H9 (cell line): ENCODE measurements around the gene ROBO2. TPM values are rescaled to one million over a fixed set of nuclear protein-coding genes. Genes with fewer than 3 reads are reported as not detected.

Source experiments
- DNase-seq: peaks from one replicate; pipeline ENCODE4 v3.0.0-alpha.2; 2017
- H2AFZ ChIP-seq: one replicate; pipeline ENCODE4 v1.6.1; 2013; ENCODE audit warnings: mild to moderate bottlenecking, low read length, control low read depth, moderate library complexity
- H2AK5ac ChIP-seq: 2 replicates; pipeline ENCODE4 v1.6.1; 2013; ENCODE audit warnings: low read length, control low read depth, mixed read lengths; ENCODE audit not compliant: insufficient read length
- H2BK120ac ChIP-seq: one replicate; pipeline ENCODE4 v1.6.1; 2013; ENCODE audit warnings: low read depth, mild to moderate bottlenecking, low read length, control low read depth, inconsistent platforms; ENCODE audit not compliant: poor library complexity, severe bottlenecking
- H2BK12ac ChIP-seq: 2 replicates; pipeline ENCODE4 v1.6.1; 2013; ENCODE audit warnings: low read length, control low read depth, mixed read lengths, low read depth; ENCODE audit not compliant: insufficient read length
- H2BK15ac ChIP-seq: 2 replicates; pipeline ENCODE4 v1.6.1; 2013; ENCODE audit warnings: low read depth, low read length, control low read depth
- H2BK20ac ChIP-seq: one replicate; pipeline ENCODE4 v1.6.1; 2013; ENCODE audit warnings: low read depth, mild to moderate bottlenecking, low read length, control low read depth, inconsistent platforms; ENCODE audit not compliant: poor library complexity, severe bottlenecking
- H2BK5ac ChIP-seq: 2 replicates; pipeline ENCODE4 v1.6.1; 2013; ENCODE audit warnings: low read length, control low read depth, mixed read lengths; ENCODE audit not compliant: insufficient read length
- H3K14ac ChIP-seq: 2 replicates; pipeline ENCODE4 v1.6.1; 2013; ENCODE audit warnings: low read length, control low read depth; ENCODE audit not compliant: insufficient read depth
- H3K18ac ChIP-seq: 2 replicates; pipeline ENCODE4 v1.6.1; 2013; ENCODE audit warnings: low read depth, mild to moderate bottlenecking, mixed read lengths, low read length, control low read depth; ENCODE audit not compliant: insufficient read length
- H3K23ac ChIP-seq: 2 replicates; pipeline ENCODE4 v1.6.1; 2013; ENCODE audit warnings: low read length, control low read depth, mixed read lengths, low read depth; ENCODE audit not compliant: insufficient read length
- H3K23me2 ChIP-seq: 2 replicates; pipeline ENCODE4 v1.6.1; 2013; ENCODE audit warnings: low read depth, mild to moderate bottlenecking, mixed read lengths, low read length, control low read depth; ENCODE audit not compliant: insufficient read length, poor library complexity, severe bottlenecking
- H3K27ac ChIP-seq: 2 replicates; pipeline ENCODE4 v1.5.1; 2013; ENCODE audit warnings: low read length, control low read depth, mixed read lengths, low read depth; ENCODE audit not compliant: insufficient read length
- H3K27me3 ChIP-seq: 2 replicates; pipeline ENCODE4 v1.6.1; 2013; ENCODE audit warnings: low read length, control low read depth, inconsistent platforms; ENCODE audit not compliant: insufficient read depth
- H3K4ac ChIP-seq: 2 replicates; pipeline ENCODE4 v1.6.1; 2013; ENCODE audit warnings: low read depth, mild to moderate bottlenecking, control low read depth, inconsistent platforms, low read length, moderate library complexity
- H3K4me1 ChIP-seq: 2 replicates; pipeline ENCODE4 v1.6.1; 2013; ENCODE audit warnings: low read length, control low read depth, inconsistent platforms; ENCODE audit not compliant: insufficient read depth
- H3K4me2 ChIP-seq: 2 replicates; pipeline ENCODE4 v1.6.1; 2013; ENCODE audit warnings: low read length, control low read depth, mixed read lengths; ENCODE audit not compliant: insufficient read length, insufficient read depth
- H3K56ac ChIP-seq: 2 replicates; pipeline ENCODE4 v1.6.1; 2013; ENCODE audit warnings: low read depth, mild to moderate bottlenecking, mixed read lengths, low read length, control low read depth; ENCODE audit not compliant: insufficient read length
- H3K79me1 ChIP-seq: 2 replicates; pipeline ENCODE4 v1.6.1; 2013; ENCODE audit warnings: low read depth, mild to moderate bottlenecking, moderate library complexity, low read length, control low read depth, inconsistent platforms; ENCODE audit not compliant: insufficient read depth, poor library complexity, severe bottlenecking
- H3K79me2 ChIP-seq: 2 replicates; pipeline ENCODE4 v1.6.1; 2013; ENCODE audit warnings: low read length, control low read depth, inconsistent platforms; ENCODE audit not compliant: insufficient read depth
- H3K9ac ChIP-seq: 2 replicates; pipeline ENCODE4 v1.6.1; 2013; ENCODE audit warnings: low read length, control low read depth, mixed read lengths; ENCODE audit not compliant: insufficient read length; ENCODE audit errors: extremely low read depth
- H3K9me3 ChIP-seq: one replicate; pipeline ENCODE4 v1.6.1; 2013; ENCODE audit warnings: low read depth, low read length, inconsistent platforms; ENCODE audit not compliant: control insufficient read depth
- H3T11ph ChIP-seq: one replicate; pipeline ENCODE4 v1.6.1; 2013; ENCODE audit warnings: mild to moderate bottlenecking, low read length, control low read depth, inconsistent platforms
- H4K20me1 ChIP-seq: one replicate; pipeline ENCODE4 v1.6.1; 2013; ENCODE audit not compliant: control insufficient read depth, insufficient read length, insufficient read depth
- H4K5ac ChIP-seq: 2 replicates; pipeline ENCODE4 v1.6.1; 2013; ENCODE audit warnings: low read depth, mild to moderate bottlenecking, mixed read lengths, low read length, control low read depth; ENCODE audit not compliant: insufficient read length
- H4K8ac ChIP-seq: replicated peaks from 2 replicates; pipeline ENCODE4 v1.6.1; 2013; ENCODE audit warnings: low read length, control low read depth, mixed read lengths, low read depth; ENCODE audit not compliant: insufficient read length
- H4K91ac ChIP-seq: 2 replicates; pipeline ENCODE4 v1.6.1; 2013; ENCODE audit warnings: low read depth, mild to moderate bottlenecking, moderate library complexity, mixed read lengths, low read length, control low read depth; ENCODE audit not compliant: insufficient read length
- H3K27ac Mint-ChIP-seq, 3 experiments: 2 replicates in 2 of 3; 3 replicates in 1 of 3; pipeline ENCODE4 v1.8.0; 2020 to 2021; ENCODE audit warnings: mixed read lengths in 3 of 3, mild to moderate bottlenecking in 1 of 3, moderate library complexity in 1 of 3
- H3K27me3 Mint-ChIP-seq: 2 replicates; pipeline ENCODE4 v1.8.0; 2021; ENCODE audit warnings: low read depth, mild to moderate bottlenecking, moderate library complexity, mixed read lengths
- H3K36me3 Mint-ChIP-seq, 3 experiments: 2 replicates in 2 of 3; 3 replicates in 1 of 3; pipeline ENCODE4 v1.8.0; 2020 to 2021; ENCODE audit warnings: low read depth in 3 of 3, mixed read lengths in 3 of 3; ENCODE audit not compliant: insufficient read depth in 1 of 3
- H3K4me1 Mint-ChIP-seq, 2 experiments: 2 replicates each; pipeline ENCODE4 v1.8.0; 2020; ENCODE audit warnings: mixed read lengths in 2 of 2
- H3K4me3 Mint-ChIP-seq, 2 experiments: 2 replicates in 1 of 2; 3 replicates in 1 of 2; pipeline ENCODE4 v1.8.0; 2020 to 2021; ENCODE audit warnings: mild to moderate bottlenecking in 2 of 2, mixed read lengths in 2 of 2, moderate library complexity in 1 of 2
- H3K9me3 Mint-ChIP-seq, 2 experiments: 2 replicates in 1 of 2; 3 replicates in 1 of 2; pipeline ENCODE4 v1.8.0; 2020; ENCODE audit warnings: mild to moderate bottlenecking in 2 of 2, mixed read lengths in 2 of 2, moderate library complexity in 1 of 2
- CTCF ChIP-seq: fragments of 200-600 bp; sonication (generic); conservative IDR thresholded peaks from 3 replicates; pipeline ENCODE4 v1.8.0; 2021; ENCODE audit warnings: antibody characterized with exemption, mild to moderate bottlenecking
- WGBS: extraction: QIAGEN DNeasy Blood & Tissue Kit; methylation state at CpG from one replicate; pipeline ENCODE4 v1.1.7; 2013; ENCODE audit warnings: missing lambda C conversion rate, low lambda C conversion rate, mixed read lengths; ENCODE audit not compliant: insufficient read length; ENCODE audit errors: extremely low coverage; 5-methylcytosine and 5-hydroxymethylcytosine counted together
- total RNA-seq: library from RNA; stranded (reverse); gene quantifications from 2 replicates; pipeline ENCODE4 v1.2.1, GENCODE V29; 2021

The ROBO2 gene
- total RNA-seq, 1 experiment from 2014 or later, result 2.3 TPM

- H3K56ac ChIP-seq, result no peak overlapping the region
- H2BK20ac ChIP-seq, result no peak overlapping the region
- H3K27ac Mint-ChIP-seq, result no peak overlapping the region
- no peaks in the 10 kb centered on the region for H3K27me3 ChIP-seq
- no peaks in the 10 kb centered on the region for H3K9me3 ChIP-seq
- peaks cover 3 to 8% (median 7%) of the 10 kb centered on the region in 3 experiments; a peak in 6 of 7 replicates for H3K36me3 Mint-ChIP-seq
- no peaks in the 10 kb centered on the region for H3K79me2 ChIP-seq
- H2AK5ac ChIP-seq, result no peak overlapping the region
- H3K23me2 ChIP-seq, result no peaks in the 10 kb centered on the region
- no peak overlapping the region for H4K91ac ChIP-seq
- H3K4me1 Mint-ChIP-seq, result no peaks in the 10 kb centered on the region
- no peak overlapping the region for H3K18ac ChIP-seq
- H3K4me3 Mint-ChIP-seq, result no peak overlapping the region
- no peak overlapping the region for H3K9ac ChIP-seq
- no peak overlapping the region for H3K14ac ChIP-seq
- H3K27me3 Mint-ChIP-seq, result no peaks in the 10 kb centered on the region; the same call in 1 of the 2 replicates
- peaks cover 8 to 13% of the 10 kb centered on the region in 2 experiments; a peak in 4 of 5 replicates for H3K9me3 Mint-ChIP-seq
- no peak overlapping the region for H2BK15ac ChIP-seq
- no peak for TF ChIP-seq CTCF
- no peak overlapping the region for H2BK12ac ChIP-seq
- no peak overlapping the region for H3K23ac ChIP-seq
- H2BK120ac ChIP-seq, result no peak overlapping the region
- no peak for DNase-seq
- no peak overlapping the region for H4K5ac ChIP-seq
- H4K20me1 ChIP-seq, result no peaks in the 10 kb centered on the region
- no peak overlapping the region for H4K8ac ChIP-seq
- no peak overlapping the region for H2BK5ac ChIP-seq
- H3K4ac ChIP-seq, result no peak overlapping the region
- H3K4me1 ChIP-seq, result no peaks in the 10 kb centered on the region
- H3T11ph ChIP-seq, result no peak overlapping the region
- H3K4me2 ChIP-seq, result no peak overlapping the region
- no peak overlapping the region for H2AFZ ChIP-seq
- no CpG with 5 or more reads among the region's 1 CpG for WGBS
- H3K27ac ChIP-seq, result no peak overlapping the region
- no peaks in the 10 kb centered on the region for H3K79me1 ChIP-seq
Observed at GRCh38 chr3:77667901-77668300, 628.0 kb downstream of the ROBO2 start.
